ENCODE data around the gene TEKT2.

DNA sequence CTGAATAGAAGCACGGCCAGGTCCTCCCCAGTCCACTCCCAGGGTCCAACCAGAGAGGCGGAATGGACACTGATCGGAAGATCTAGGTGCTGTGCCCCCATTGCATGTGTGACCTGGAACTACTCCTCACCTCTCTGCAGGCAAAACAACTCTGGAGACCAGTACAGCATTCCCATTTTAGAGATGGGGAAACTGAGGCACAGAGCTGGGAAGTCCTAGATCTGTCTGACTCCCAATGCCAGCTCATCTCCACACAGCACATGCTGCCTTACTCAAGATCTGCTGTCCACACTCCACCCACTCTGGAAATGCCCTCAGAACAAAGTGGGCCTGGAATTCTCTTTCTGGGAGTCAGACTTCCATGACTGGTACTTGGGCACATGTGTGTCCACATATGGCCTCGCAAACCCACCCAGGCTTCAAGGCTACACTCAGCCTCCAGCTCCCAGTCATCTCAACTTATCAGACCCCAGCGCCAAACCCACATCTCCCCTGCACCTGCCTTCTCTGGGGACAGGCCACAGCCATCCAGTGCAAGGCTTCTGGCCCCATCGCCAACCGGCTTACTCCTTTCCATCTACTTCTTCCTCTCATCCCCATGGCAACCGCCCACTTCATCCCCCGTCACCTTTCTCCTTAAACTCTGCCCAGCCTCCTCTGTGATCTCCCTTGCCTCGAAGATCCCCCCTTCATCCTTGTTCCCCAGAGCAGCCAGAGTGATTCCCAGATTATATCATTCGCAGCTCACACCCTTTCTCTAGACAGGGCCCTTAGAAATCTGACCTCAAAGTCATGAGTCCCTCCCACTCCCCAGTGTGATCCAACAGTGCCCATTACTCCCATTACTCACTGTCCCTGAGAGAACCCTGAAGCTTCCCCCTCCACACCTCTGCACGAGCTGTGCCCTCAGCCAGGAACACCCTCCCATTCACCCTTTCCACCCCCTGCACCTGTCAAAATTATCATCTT lies 38.5 kb downstream of the TEKT2 start:
- TF ChIP-seq, protein P1, sequence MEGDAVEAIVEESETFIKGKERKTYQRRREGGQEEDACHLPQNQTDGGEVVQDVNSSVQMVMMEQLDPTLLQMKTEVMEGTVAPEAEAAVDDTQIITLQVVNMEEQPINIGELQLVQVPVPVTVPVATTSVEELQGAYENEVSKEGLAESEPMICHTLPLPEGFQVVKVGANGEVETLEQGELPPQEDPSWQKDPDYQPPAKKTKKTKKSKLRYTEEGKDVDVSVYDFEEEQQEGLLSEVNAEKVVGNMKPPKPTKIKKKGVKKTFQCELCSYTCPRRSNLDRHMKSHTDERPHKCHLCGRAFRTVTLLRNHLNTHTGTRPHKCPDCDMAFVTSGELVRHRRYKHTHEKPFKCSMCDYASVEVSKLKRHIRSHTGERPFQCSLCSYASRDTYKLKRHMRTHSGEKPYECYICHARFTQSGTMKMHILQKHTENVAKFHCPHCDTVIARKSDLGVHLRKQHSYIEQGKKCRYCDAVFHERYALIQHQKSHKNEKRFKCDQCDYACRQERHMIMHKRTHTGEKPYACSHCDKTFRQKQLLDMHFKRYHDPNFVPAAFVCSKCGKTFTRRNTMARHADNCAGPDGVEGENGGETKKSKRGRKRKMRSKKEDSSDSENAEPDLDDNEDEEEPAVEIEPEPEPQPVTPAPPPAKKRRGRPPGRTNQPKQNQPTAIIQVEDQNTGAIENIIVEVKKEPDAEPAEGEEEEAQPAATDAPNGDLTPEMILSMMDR (IDR thresholded peaks at IDR 0.05) = no peak
- no peak for TF ChIP-seq POLR2AphosphoS5 (IDR thresholded peaks at IDR 0.05)
